Tibial nerve (tissue), 4 donors: ENCODE measurements around the gene WWC1.

ENCODE experiments used
- CTCF ChIP-seq, 5 experiments: fragments of 200-600 bp in 3 of 5; fragments of 450-650 bp in 2 of 5; sonication (generic) in 3 of 5; IDR thresholded peaks; one replicate each; pipeline ENCODE4 v1.5.1; 2016 to 2019; ENCODE audit warnings: antibody characterized with exemption in 5 of 5, mild to moderate bottlenecking in 3 of 5, moderate library complexity in 2 of 5
- EP300 ChIP-seq, 2 donors: sonication (generic); formaldehyde crosslinking; IDR thresholded peaks; one replicate each; pipeline ENCODE4 v1.6.1; 2017; ENCODE audit warnings: antibody characterized with exemption in 2 of 2, mild to moderate bottlenecking in 1 of 2

- no peak for TF ChIP-seq EP300 (IDR thresholded peaks at IDR 0.05)
- no peak for TF ChIP-seq CTCF (IDR thresholded peaks at IDR 0.05)
Observed at GRCh38 chr5:168311061-168311566, 19.7 kb downstream of the WWC1 start.
